NCI-H2107 treated with DMSO at 0.1 percent for 48 hours (cell line): Measurements from ENCODE around the gene APIP.
A peak's percentile ranks its signal among the peaks of the same experiment; 100 is the strongest.

Experiments
- DNase-seq: peaks from one replicate; lab custom pipeline; 2025; ENCODE audit not compliant: unreplicated experiment; lab: John Stamatoyannopoulos, UW

Gene APIP

DNA sequence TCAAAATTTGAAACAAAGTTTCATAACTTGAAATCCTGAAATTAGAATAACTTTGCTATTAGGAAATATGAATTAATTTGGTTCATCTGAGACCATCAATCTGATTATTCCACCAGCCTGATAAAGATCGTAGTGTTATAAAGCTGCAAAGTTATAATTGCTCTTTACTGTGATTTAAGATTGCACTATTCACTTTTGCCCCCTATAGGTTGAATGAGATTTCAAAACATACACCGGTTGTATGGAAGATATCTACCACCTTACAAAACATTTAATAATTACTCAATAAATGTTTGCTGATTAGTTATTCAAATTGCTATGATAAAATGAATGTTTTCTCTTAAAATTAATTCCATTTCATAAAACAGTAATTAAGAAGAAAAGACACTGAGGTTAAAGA is 26.1 kb downstream of the APIP start:
- DNase-seq = peak; percentile 7

DNA sequence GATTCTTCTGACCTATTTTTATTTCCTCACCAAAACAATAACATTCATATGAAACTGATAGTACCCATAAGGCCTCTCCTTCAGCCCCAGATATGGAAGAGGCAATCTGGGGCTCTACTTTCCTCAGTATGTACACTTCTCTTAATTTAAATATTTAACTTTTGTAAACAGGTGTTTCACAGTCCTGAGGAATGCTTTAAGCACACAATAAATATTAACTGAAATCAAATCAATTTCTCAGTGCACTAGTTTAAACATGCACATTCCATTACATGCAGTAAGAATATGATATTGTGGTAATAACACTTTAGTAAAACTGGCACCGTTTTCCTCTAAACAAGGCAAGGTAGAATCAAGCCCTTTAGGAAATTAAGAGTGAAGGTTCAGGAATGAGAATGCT is 28.9 kb downstream of the APIP start:
- no peak for DNase-seq

DNA sequence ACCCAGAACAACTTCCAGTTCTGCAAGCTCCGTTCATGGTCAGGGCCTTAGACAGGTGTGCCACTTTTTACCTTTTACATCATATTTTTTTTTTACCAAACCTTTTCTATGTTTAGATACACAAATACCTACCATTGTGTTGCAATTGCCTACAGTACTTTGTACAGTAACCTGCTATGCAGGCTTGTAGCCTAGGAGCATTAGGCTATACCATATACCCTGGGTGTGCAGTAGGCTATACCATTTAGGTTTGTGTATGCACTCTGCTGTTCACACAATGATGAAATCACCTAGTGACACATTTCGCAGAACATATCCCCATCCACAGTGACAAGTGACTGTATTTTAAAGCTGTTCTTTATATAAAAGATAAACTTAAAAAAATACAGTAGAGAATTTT is 29.6 kb downstream of the APIP start:
- DNase-seq = no peak

DNA sequence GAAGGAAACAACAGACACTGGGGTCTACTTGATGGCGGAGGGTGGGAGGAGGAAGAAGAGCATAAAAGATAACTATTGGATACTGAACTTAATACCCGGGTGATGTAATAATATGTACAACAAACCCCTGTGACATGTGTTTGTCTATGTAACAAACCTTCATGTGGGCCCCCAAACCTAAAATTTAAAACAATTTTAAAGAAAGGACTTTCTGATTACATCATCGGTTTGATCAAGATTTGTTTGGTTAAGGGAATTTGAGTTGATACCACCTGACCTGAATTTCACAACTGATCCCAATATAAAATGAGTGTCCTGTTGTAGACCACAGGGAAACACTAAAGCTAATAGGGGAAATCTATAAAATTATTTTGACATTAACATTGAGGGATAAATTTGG is 34.3 kb downstream of the APIP start:
- DNase-seq = no peak

DNA sequence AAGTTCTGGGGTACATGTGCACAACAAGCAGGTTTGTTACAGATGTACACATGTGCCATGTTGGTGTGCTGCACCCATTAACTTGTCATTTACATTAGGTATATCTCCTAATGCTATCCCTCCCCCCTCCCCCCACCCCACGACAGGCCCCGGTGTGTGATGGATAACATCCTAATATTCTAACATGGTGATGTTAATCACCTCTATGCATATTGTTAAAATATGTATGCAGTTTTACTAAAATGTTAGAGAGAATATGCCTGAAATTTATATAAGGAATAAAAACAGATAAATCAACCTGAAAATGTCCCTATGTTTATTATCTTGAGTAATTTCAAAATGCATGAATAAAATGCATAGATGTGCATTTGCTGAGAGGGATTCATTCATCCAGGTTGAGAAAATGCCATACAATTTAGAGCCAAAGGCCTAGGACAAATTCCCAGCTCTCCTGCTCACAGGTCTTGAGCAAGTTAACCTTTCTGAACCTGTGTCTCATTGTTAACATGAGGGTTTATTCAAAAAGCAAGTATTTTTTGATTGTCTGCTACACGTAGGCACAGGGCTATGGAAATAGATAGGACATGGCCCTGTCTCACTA is 38.7 kb downstream of the APIP start:
- no peak for DNase-seq

DNA sequence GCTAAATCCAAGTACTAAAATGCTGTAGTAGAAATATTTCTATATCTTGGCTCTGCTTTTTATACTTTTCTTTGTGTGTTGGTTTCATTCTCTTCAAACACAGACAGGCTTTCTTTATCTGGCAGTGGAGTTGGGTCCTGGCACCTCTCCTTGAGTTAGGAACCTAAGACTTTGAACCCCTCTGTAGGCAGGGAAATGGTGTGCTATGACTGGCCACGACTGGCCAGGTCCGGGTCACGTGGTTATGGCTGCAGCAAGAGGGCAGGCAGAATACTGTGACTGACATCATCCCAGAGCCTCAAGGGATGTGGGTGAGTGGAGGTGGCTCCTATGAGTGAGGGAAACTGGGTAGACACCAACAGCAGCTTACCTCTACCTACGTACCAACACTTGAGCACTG is 42.0 kb downstream of the APIP start:
- DNase-seq = no peak

DNA sequence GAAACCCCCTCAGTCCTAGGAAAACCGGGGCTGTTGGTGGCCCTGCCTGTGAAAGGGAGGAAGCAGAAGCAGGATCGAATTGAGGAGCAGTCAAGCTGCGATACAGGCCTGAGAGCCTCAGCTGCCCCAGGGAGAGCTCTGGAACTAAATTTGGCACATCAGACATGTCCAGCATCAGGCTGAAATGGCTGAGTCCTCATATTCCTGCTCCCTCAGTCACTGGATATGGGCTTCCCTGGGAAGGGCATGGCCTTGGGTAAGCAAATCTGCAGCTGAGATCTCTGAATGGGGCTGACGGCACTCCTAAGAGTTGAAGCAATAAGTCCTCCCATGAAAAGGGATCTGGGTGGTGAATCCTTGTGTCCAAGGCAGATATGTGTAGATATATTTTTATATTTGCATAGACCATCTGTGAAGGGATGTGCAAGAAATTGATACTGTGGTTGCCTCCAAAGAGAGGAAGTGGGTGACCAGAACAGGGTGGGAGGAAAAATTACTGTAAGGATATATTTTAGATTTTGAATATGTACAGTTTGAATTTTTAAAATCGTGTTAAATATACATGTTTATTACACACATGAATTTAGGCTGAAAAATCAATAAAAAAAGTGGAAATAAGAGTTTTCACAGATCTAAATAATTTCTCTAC is 45.5 kb downstream of the APIP start:
- no peak for DNase-seq

DNA sequence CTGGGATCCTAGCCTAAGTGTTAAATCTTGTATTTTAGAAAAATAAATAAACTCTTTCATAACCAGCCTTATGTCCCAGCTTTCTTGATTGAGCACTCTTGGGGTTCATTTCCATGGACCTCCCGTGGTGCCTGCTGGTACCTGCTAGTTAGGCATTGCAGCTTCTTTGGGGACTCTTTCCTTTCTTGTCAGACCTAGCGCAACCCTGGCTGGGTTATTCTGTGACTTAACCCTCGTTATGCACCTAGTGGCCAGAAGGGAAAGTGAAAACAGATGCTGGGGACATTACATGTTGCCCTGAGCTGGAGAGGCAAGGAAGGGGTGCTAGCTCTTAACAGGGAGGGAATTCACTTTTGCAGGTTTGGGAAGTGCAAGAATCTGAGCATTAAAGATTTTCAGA is 46.8 kb downstream of the APIP start:
- no peak for DNase-seq

DNA sequence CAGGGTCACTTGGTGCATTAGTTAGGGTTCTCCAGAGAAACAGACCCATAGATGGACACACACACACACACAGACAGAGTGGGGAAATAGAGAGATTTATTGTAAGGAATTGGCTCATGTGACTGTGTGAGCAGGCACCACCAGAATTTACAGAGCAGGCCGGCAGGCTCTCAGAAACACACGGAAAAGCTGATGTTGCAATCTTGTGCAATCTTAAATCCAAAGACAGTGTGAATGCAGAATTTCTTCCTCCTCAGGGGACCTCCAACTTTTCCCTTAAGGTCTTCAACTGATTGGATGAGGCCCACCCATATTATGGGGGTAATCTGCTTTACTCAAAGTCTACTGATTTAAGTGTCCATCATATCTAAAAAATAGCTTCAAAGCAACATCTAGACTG is 49.8 kb downstream of the APIP start:
- no peak for DNase-seq

DNA sequence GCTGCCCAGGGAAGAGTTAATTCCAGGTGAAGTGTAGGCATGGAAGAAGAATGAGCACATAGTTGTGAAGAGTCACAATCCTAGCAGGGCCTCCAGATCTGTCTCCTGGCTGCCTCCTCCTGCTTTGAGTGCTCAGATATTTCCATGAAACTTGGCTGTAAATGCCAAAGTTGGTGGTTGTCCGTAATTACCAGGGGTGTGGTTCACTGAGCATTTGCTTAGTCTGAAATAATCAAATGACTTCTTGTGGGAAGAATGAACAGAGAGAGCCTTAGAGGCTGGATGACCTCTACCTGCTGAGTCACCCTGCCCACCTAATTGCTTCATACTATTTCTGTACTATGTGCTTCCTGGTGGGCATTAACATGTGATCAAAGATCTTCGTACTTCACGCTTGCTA is 50.9 kb downstream of the APIP start:
- no peak for DNase-seq

DNA sequence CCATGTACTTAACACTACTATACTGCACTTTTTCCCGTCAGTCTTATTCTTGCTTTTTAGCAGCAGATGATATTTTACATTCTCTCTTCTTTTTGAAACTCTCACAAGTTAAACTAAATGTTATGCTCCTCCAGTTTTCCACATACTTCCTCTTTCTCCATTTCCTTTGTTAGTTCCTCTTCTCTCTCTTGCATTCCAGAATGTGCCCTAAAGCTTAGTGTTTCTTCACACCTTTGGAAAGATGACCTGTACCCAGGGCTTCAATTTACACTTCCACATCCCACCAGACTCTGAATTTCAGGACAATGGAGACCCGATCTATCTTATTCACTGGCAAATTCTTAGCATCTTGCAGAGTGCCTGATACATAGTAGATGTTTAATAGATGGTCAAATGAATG is 51.8 kb downstream of the APIP start:
- no peak for DNase-seq

DNA sequence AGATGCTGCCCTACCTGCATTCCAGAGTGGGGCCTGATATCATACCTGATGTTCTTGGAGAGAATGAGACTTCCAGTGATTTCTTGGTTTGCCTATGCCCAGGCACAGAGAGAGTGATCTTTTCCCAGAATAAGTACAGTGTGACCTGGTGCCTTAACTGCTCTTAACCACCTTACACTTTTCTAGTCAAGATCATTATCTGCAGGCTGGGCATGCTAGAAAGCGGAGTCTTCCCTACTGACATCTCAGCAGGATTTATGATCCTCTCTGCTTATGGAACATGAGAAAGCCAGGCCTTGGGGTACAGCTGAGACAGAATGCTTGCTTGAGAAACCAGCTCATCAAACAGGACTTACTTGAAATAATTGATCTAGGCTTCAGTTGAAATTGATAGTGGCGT is 53.1 kb downstream of the APIP start:
- no peak for DNase-seq

DNA sequence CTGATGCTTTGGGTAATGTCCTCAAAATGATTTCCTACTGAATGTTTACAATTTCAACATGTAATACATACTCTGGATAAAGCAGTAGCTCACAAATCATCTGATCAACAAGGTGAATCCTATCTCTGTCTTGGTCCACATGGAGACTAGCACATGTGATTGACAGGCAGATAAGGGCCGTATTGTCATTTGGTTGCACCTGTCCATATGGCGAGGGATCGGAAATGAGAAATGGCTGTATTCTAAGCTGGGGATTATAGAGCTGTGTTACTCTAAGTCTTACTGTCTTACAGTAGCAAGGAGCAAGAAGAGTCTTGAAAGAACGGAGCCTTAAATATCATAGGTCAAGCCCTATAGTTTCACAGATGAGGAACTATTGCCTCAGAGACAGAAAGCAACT is 55.7 kb downstream of the APIP start:
- no peak for DNase-seq

DNA sequence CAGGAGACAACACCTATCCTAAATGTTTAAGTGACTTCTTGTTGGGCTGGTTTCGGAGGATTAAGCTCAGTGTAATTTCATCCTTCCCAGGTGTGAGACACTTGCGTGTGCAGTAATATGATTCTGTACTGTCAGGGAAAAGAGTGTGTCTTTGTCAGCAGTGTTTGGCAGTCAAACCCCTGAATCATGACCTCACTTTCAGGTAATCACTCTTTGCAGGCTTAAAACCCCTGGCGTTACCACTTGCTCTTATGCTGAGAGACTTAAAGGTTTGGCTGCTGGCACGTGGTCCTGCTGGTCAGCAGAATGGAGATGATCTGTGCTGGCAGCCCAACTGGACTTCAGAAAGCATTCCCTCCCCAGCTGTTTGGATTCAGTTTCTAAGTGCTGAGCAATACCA is 56.1 kb downstream of the APIP start:
- DNase-seq = peak; percentile 81

DNA sequence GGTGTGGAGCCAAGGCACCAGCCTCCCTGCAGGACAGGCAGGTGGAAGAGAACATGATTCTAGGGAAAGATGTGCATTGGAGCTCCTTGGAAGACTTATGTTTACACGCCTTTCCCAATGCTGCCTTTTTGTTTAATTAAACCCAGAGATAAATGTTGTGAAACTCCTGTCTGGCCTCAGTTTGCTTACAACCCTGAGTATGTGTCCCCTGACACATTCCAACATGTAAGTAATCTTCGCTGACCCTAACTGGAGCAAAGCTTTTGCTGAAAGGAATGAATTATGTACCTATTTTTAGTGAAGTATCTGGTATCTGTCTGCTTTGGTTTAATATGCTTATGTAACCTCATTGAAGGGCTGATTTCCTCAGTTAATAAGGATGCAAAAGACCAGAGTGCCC is 56.7 kb downstream of the APIP start:
- DNase-seq = no peak

DNA sequence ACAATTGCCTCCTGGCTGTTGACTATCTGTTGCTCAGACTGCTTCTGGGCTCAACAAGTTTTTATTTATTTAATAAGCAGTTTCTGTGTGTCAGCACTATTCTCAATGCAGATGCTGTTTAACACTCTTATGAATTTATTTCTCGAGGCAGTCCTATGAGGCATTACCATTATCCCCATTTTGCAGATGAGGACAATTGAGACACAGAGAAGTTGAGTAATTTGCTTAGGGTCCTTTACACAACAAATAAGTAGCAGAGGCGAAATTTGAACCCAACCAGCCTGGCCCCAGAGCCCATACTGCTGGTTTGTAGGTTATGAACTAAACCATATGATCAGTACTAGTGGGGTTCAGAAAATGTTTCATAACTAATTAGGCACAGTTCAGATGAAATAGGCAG is 58.7 kb downstream of the APIP start:
- no peak for DNase-seq

DNA sequence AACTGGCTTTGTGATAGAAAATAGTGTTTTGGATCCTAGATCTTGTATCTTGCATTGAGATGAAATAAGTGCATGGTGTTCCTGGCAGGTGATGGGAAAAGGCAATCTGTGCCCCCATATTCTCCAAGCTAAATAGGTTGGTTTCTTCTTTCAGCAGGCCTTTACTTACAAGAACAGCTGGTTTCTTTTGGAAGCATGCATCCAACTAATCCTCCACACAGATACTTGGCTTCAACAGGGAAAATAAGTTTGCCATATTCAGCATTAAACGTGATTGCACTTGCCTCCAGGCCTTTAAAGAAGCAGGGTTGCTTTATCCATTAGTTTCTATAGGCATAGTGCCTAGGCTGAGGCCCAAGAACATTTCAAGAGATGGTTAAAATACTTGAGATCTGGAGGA is 59.9 kb downstream of the APIP start:
- no peak for DNase-seq

DNA sequence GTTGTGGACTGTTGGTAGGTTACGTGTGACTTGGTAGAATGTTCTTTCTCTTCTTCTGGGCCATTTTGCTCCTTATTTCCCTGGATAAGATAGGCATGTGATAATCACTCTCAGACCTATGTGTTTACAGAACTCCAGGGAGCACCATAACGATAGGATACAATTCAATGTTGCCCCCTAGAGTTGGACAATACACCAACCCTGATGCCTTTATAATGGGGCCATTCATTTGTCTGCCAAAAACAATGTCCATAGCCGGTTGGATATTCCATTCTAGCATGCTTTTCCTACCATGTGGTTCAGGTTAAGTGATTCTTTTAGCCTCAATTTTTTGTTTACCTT is 60.5 kb downstream of the APIP start:
- no peak for DNase-seq

DNA sequence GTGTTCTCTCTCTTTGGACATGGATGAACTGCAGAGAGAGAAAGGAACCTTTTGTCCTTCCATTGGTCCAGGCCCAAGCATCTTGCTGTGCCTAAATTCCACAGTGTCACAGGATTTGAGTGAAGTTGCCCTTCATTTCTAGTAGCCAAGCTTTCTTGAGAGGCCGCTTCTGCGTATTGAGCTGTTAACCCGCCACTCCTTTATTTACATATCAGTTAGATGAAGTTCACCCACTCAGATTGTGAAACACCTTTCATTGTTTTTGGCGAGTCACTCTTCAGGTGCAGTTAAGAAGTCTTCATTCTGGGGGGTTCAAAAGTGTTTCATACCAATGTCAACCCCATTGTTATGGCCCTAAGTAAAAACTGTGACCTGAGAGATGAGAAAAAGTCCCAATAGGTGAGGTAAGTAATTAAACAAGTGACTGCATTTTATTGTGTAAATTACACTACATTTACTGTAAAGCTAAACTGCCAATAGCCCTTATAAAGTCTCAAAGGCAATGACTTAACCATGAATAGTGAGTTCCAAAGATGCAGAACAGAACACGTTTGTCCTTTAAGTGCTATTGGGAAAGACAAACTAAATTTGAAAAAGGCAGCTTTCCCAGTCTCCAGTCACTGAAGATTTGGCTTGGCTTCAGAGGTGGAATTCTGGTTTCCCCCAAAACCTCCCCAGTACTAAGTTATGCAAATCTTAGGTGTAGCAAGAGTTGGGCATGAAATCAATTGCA is 61.0 kb downstream of the APIP start:
- DNase-seq = no peak

DNA sequence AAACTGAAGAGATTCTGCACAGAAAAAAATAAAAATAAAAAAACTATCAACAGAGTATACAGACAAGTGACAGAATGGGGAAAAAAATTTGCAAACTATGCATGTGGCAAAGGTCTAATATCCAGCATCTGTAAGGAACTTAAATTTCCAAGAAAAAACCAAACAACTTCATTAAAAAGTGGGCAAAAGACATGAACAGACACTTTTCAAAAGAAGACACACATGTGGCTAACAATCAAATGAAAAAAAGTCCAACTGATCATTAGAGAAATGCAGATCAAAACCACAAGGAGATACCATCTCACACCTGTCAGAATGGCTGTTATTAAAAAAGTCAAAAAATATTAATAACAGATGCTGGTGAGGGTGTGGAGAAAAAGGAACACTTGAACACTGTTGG is 64.3 kb downstream of the APIP start:
- DNase-seq = no peak

DNA sequence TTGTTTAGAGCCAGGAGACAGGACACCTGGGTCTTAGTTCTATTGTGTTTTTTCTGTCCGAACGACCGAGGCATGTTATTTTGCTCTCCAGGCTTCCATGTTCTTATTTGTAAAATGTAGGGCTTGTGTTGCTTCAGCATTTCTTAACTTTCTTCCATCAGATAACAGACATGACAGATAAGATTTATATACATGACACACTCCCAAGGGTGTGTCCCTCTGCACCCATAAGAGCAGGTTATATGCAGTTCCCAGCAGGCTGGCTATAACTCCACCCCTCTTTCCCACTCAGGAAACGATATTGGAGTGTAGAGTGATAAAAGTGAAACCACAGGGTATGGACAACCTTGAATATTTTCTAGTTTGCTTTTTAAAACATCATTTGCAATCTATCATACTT is 65.8 kb downstream of the APIP start:
- no peak for DNase-seq

DNA sequence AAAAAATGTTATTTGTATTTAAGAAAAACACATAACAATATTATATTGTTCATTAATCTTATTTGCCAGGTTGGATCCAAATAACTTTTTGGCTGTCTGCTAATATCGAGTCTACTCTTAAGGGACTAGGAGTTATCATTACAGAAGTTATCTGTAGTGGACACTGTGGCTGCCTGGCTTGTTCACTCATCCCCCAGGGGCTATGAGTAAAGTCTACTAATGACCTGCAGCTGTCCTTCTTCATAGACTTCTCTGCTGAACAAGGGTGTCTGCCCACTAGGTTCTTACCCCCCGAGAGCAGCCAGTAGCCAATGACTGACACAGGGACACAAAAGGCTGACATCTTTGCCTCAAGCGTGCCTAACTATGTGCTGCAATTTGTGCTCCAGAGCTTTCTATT is 69.7 kb downstream of the APIP start:
- no peak for DNase-seq
